Keratinocyte (primary cell): ENCODE measurements around the gene SINHCAF. TPM values are rescaled to one million over a fixed set of nuclear protein-coding genes. Genes with fewer than 3 reads are reported as not detected.

Experiments used
- DNase-seq: peaks from one replicate; pipeline ENCODE4 v3.0.0-alpha.2; 2011; ENCODE audit warnings: low read depth, missing footprints, low spot score
- FAIRE-seq: peaks from 2 replicates; lab custom pipeline; 2011; peaks lifted over from hg19 to GRCh38; lab: Jason Lieb, UNC
- H2AFZ ChIP-seq: 2 replicates; pipeline ENCODE4 v1.6.0; 2012; ENCODE audit warnings: low read length, control low read depth, inconsistent platforms; ENCODE audit not compliant: control insufficient read depth
- H3K27ac ChIP-seq: 2 replicates; pipeline ENCODE4 v1.5.1; 2011; ENCODE audit warnings: low read length; ENCODE audit not compliant: control insufficient read depth, insufficient read depth
- H3K27me3 ChIP-seq: 3 replicates; pipeline ENCODE4 v1.6.0; 2011; ENCODE audit warnings: low read length; ENCODE audit not compliant: control insufficient read depth, insufficient read depth; ENCODE audit errors: extremely low read depth
- H3K36me3 ChIP-seq, 2 experiments: 2 replicates in 1 of 2; 3 replicates in 1 of 2; pipeline ENCODE4 v1.5.1; 2011; ENCODE audit warnings: low read length in 2 of 2, mild to moderate bottlenecking in 1 of 2; ENCODE audit not compliant: control insufficient read depth in 2 of 2, insufficient read depth in 2 of 2; ENCODE audit errors: extremely low read depth in 1 of 2
- H3K4me1 ChIP-seq: 3 replicates; pipeline ENCODE4 v1.5.1; 2011; ENCODE audit warnings: low read length; ENCODE audit not compliant: control insufficient read depth, insufficient read depth; ENCODE audit errors: extremely low read depth
- H3K4me2 ChIP-seq: 3 replicates; pipeline ENCODE4 v1.6.0; 2011; ENCODE audit warnings: low read depth, low read length; ENCODE audit not compliant: control insufficient read depth, insufficient read depth; ENCODE audit errors: extremely low read depth
- H3K4me3 ChIP-seq, 3 experiments: fragments of 200-600 bp in 1 of 3; sonication (generic) in 1 of 3; 2 replicates in 2 of 3; 3 replicates in 1 of 3; pipeline ENCODE4 v1.5.1; 2011 to 2016; ENCODE audit warnings: low read length in 3 of 3, mild to moderate bottlenecking in 3 of 3, control low read depth in 2 of 3, inconsistent platforms in 1 of 3, low read depth in 1 of 3, mixed read lengths in 1 of 3, mixed run types in 1 of 3, moderate library complexity in 1 of 3; ENCODE audit not compliant: control insufficient read depth in 2 of 3, insufficient read depth in 2 of 3; ENCODE audit errors: extremely low read depth in 1 of 3
- H3K79me2 ChIP-seq: 2 replicates; pipeline ENCODE4 v1.6.0; 2012; ENCODE audit warnings: low read length; ENCODE audit not compliant: control insufficient read depth, insufficient read depth
- H3K9ac ChIP-seq: 3 replicates; pipeline ENCODE4 v1.6.0; 2011; ENCODE audit warnings: low read length; ENCODE audit not compliant: control insufficient read depth, insufficient read depth; ENCODE audit errors: extremely low read depth
- H3K9me1 ChIP-seq: 3 replicates; pipeline ENCODE4 v1.6.0; 2011; ENCODE audit warnings: low read length; ENCODE audit not compliant: control insufficient read depth, insufficient read depth; ENCODE audit errors: extremely low read depth
- H3K9me3 ChIP-seq: 2 replicates; pipeline ENCODE4 v1.5.1; 2012; ENCODE audit warnings: low read depth, low read length; ENCODE audit not compliant: control insufficient read depth
- H4K20me1 ChIP-seq: 3 replicates; pipeline ENCODE4 v1.6.0; 2011; ENCODE audit warnings: low read length; ENCODE audit not compliant: control insufficient read depth, insufficient read depth; ENCODE audit errors: extremely low read depth
- EZH2 ChIP-seq: IDR thresholded peaks from one replicate; pipeline ENCODE4 v1.6.1; 2012; ENCODE audit warnings: inconsistent platforms, mild to moderate bottlenecking, low read length, moderate library complexity
- dilution Hi-C: fragments of 300-500 bp; cut with MboI; formaldehyde crosslinking; loops from one replicate; pipeline ENCODE4 v1.7.0; 2020; ENCODE audit warnings: low sequenced_read_pairs; ENCODE audit not compliant: extremely low pct_ligation_motif_present
- polyA plus RNA-seq, 5 experiments: library from polyadenylated mRNA; depleted of rRNA in 3 of 5; stranded (reverse) in 3 of 5; stranded (forward) in 1 of 5; unstranded in 1 of 5; fragments of >200 nt; gene quantifications; 1 replicate in 1 of 5; 2 replicates in 3 of 5; 3 replicates in 1 of 5; pipeline versions ENCODE4 v1.2.1 to v1.2.3, GENCODE V29; 2011 to 2012; ENCODE audit warnings: missing spikeins in 2 of 5, low read depth in 1 of 5, low replicate concordance in 1 of 5
- TF ChIP-seq, protein P1 (sequence below), 3 experiments: IDR thresholded peaks in 1 of 3; conservative IDR thresholded peaks in 1 of 3; optimal IDR thresholded peaks in 1 of 3; 2 replicates in 2 of 3; 3 replicates in 1 of 3; pipeline versions ENCODE3 to v1.5.1; 2011; ENCODE audit warnings: low read length in 3 of 3, mild to moderate bottlenecking in 3 of 3, moderate library complexity in 2 of 3, control low read depth in 1 of 3, inconsistent platforms in 1 of 3; ENCODE audit not compliant: insufficient read depth in 2 of 3; ENCODE audit errors: extremely low read depth in 1 of 3

SINHCAF gene
- polyA plus RNA-seq, 1 donor (not counting 4 experiments of a cell fraction or from before 2014, with no cell fraction given) = 57.4 TPM

GRCh38 chr12:31248815-31249214, 77.1 kb downstream of the SINHCAF start:
- Histone ChIP-seq H3K9me1 (no peaks in the 10 kb centered on the region), H3K27me3 (no peaks in the 10 kb centered on the region), H3K27ac (no peak overlapping the region), H3K79me2 (no peaks in the 10 kb centered on the region), H3K9me3 (no peaks in the 10 kb centered on the region), H3K9ac (no peak overlapping the region), H3K4me2 (no peak overlapping the region), H2AFZ (no peak overlapping the region), H3K36me3 (no peaks in the 10 kb centered on the region), H4K20me1 (no peaks in the 10 kb centered on the region), H3K4me3 (no peak overlapping the region), H3K4me1 (peaks cover 15% of the 10 kb centered on the region)
- dilution Hi-C loops = no loop called here
- FAIRE-seq (no peak), DNase-seq (no peak)
- TF ChIP-seq, protein P1, sequence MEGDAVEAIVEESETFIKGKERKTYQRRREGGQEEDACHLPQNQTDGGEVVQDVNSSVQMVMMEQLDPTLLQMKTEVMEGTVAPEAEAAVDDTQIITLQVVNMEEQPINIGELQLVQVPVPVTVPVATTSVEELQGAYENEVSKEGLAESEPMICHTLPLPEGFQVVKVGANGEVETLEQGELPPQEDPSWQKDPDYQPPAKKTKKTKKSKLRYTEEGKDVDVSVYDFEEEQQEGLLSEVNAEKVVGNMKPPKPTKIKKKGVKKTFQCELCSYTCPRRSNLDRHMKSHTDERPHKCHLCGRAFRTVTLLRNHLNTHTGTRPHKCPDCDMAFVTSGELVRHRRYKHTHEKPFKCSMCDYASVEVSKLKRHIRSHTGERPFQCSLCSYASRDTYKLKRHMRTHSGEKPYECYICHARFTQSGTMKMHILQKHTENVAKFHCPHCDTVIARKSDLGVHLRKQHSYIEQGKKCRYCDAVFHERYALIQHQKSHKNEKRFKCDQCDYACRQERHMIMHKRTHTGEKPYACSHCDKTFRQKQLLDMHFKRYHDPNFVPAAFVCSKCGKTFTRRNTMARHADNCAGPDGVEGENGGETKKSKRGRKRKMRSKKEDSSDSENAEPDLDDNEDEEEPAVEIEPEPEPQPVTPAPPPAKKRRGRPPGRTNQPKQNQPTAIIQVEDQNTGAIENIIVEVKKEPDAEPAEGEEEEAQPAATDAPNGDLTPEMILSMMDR (optimal IDR thresholded peaks at IDR 0.05 in 1 of 3, IDR thresholded peaks at IDR 0.05 in 1 of 3, conservative IDR thresholded peaks at IDR 0.05 in 1 of 3; ENCODE audit: extremely low read depth in 1 of 3, insufficient read depth in 2 of 3, low read length in 3 of 3) = no peak
- no peak for TF ChIP-seq EZH2

GRCh38 chr12:31248337-31248736, 77.6 kb downstream of the SINHCAF start:
- Histone ChIP-seq H4K20me1 (no peaks in the 10 kb centered on the region), H3K4me1 (peaks cover 15% of the 10 kb centered on the region), H3K27me3 (no peaks in the 10 kb centered on the region), H3K9me1 (no peaks in the 10 kb centered on the region), H3K4me3 (no peak overlapping the region), H3K4me2 (no peak overlapping the region), H3K9ac (no peak overlapping the region), H3K9me3 (no peaks in the 10 kb centered on the region), H3K79me2 (no peaks in the 10 kb centered on the region), H3K27ac (no peak overlapping the region), H3K36me3 (no peaks in the 10 kb centered on the region), H2AFZ (no peak overlapping the region)
- DNase-seq (no peak), FAIRE-seq (no peak)
- dilution Hi-C loops = no loop called here
- TF ChIP-seq EZH2 = no peak
- TF ChIP-seq, protein P1 (optimal IDR thresholded peaks at IDR 0.05 in 1 of 3, IDR thresholded peaks at IDR 0.05 in 1 of 3, conservative IDR thresholded peaks at IDR 0.05 in 1 of 3; ENCODE audit: extremely low read depth in 1 of 3, insufficient read depth in 2 of 3, low read length in 3 of 3) = no peak
